Measurements from ENCODE around the gene MYCN. TPM values are rescaled to one million over a fixed set of nuclear protein-coding genes. Genes with fewer than 3 reads are reported as not detected.

The MYCN gene
- total RNA-seq, 1 donor, result 0.10 TPM

- H3K9me3 ChIP-seq (ENCODE audit: low read depth, low read length), result no peaks in the 10 kb centered on the region
- no peak overlapping the region for H3K4me3 ChIP-seq (ENCODE audit: low read length)
- no peaks in the 10 kb centered on the region for H3K27me3 ChIP-seq (ENCODE audit: insufficient read depth, low read length)
- no peaks in the 10 kb centered on the region for H3K4me1 ChIP-seq (ENCODE audit: insufficient read depth, low read length)
Measured at GRCh38 chr2:15995603-15996002, 55.3 kb downstream of the MYCN start.

Measured in mononuclear cell (primary cell).